NCI-H2196 treated with DMSO at 0.1 percent for 48 hours (cell line): ENCODE data around the gene URM1.

Source experiments
- DNase-seq: peaks from one replicate; lab custom pipeline; 2025; ENCODE audit not compliant: unreplicated experiment; lab: John Stamatoyannopoulos, UW

Gene URM1

GRCh38 chr9:128384801-128385495 lies 13.8 kb downstream of the URM1 start:
- DNase-seq: no peak

- DNase-seq: no peak
Observed at GRCh38 chr9:128385496-128386460, 14.6 kb downstream of the URM1 start.

- no peak for DNase-seq
Observed at GRCh38 chr9:128388150-128388549, 17.0 kb downstream of the URM1 start.

GRCh38 chr9:128389395-128390149 lies 18.4 kb downstream of the URM1 start:
- peak; percentile 81 for DNase-seq

- DNase-seq: no peak
Observed at GRCh38 chr9:128390150-128390812, 19.1 kb downstream of the URM1 start.

GRCh38 chr9:128390813-128391711 lies 19.9 kb downstream of the URM1 start:
- no peak for DNase-seq

- DNase-seq: no peak
Observed at GRCh38 chr9:128391956-128392301, 20.8 kb downstream of the URM1 start.

- no peak for DNase-seq
Observed at GRCh38 chr9:128392302-128393144, 21.3 kb downstream of the URM1 start.

- DNase-seq: no peak
Observed at GRCh38 chr9:128393145-128393775, 22.1 kb downstream of the URM1 start.

GRCh38 chr9:128393970-128394369 lies 22.8 kb downstream of the URM1 start:
- DNase-seq: no peak

GRCh38 chr9:128394379-128395168 lies 23.4 kb downstream of the URM1 start:
- no peak for DNase-seq

GRCh38 chr9:128396970-128397613 lies 25.9 kb downstream of the URM1 start:
- DNase-seq: no peak

GRCh38 chr9:128397831-128398230 lies 26.7 kb downstream of the URM1 start:
- no peak for DNase-seq

- DNase-seq: no peak
Observed at GRCh38 chr9:128399861-128400260, 28.7 kb downstream of the URM1 start.

GRCh38 chr9:128404560-128404959 lies 33.4 kb downstream of the URM1 start:
- DNase-seq: no peak

GRCh38 chr9:128405077-128405779 lies 34.1 kb downstream of the URM1 start:
- DNase-seq: no peak

- DNase-seq: no peak
Observed at GRCh38 chr9:128405780-128406171, 34.6 kb downstream of the URM1 start.
